ENCODE data around the gene TMEM69.

TMEM69 gene

GRCh38 chr1:45647248-45648021 is 40.5 kb upstream of the TMEM69 start:
- Histone ChIP-seq H3K9me3 (ENCODE audit: control insufficient read depth, insufficient read depth, low read depth, low read length) (no peaks in the 10 kb centered on the region), H3K4me3 (ENCODE audit: low read depth, low read length) (no peak overlapping the region), H3K4me1 (ENCODE audit: control insufficient read depth, insufficient read depth, low read length) (no peaks in the 10 kb centered on the region), H3K27ac (ENCODE audit: extremely low read depth, low read depth, low read length) (no peak overlapping the region), H3K36me3 (ENCODE audit: control insufficient read depth in 2 of 2, insufficient read depth in 1 of 2, low read length in 2 of 2) (peaks cover 2 to 67% of the 10 kb centered on the region in 2 experiments; a peak in 1 of 3 replicates)
- ChIA-PET POLR2A (interaction anchor here (0.7 kb wide), 1 partner anchor 27 kb away, joined by 4 read pairs; no protein-coding TSS in a partner anchor), CTCF (interaction anchor here (0.7 kb wide), 1 partner anchor 134 kb away, joined by 3 read pairs; no protein-coding TSS in a partner anchor)
- TF ChIP-seq GLI4 (tag by site-specific recombination; IDR thresholded peaks at IDR 0.05) (no peak), ZNF112 (tag by site-specific recombination; IDR thresholded peaks at IDR 0.05) (no peak), ZNF549 (tag by site-specific recombination; IDR thresholded peaks at IDR 0.05) (no peak), ZNF174 (tag by site-specific recombination; IDR thresholded peaks at IDR 0.05) (no peak), ZNF501 (tag by site-specific recombination; IDR thresholded peaks at IDR 0.05) (no peak), ZNF202 (tag by site-specific recombination; IDR thresholded peaks at IDR 0.05; ENCODE audit: borderline replicate concordance) (no peak), ZNF701 (tag by site-specific recombination; IDR thresholded peaks at IDR 0.05) (no peak), ZNF658 (tag by site-specific recombination; IDR thresholded peaks at IDR 0.05) (no peak), TRIM28 (IDR thresholded peaks at IDR 0.05; ENCODE audit: borderline replicate concordance, low read length) (no peak)

DNA sequence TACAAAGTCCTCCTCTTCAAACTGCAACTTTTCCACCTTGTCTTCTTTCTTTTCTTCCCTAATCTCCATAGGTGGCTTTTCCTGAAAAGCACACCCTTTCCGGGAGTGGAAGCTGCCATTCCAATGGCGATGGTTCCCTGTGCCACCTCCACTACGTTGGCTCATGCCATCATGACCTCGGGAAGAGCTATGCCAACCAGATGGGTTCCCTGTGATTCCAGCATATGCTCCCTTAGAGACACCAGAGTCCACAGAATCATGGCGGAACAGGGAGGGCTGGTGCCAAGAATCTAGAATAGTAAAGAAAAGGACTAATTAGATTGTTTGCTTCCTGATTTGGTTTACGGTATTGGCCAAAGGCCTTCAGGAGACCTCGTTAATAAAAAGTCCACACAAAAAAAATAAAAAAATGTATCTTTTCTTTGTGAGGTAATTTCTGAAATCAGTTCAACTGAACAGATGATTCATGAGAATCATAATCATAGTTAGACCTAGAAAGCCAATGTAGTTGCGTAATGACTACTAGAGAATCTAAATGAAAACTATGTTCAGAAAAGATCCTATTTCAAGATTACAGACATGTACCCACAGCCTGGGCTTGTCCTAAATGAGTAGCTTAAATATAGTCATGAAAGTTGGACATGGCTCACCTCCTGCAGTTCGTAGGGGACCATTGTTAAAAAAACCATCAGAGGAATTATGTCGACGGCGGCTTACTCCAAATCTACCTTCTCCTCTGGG is 33.3 kb upstream of the TMEM69 start:
- H3K27ac ChIP-seq (ENCODE audit: extremely low read depth, low read depth, low read length), result no peak overlapping the region
- no peak for TF ChIP-seq ZBTB48 (tag by site-specific recombination; IDR thresholded peaks at IDR 0.05)
- no peak for TF ChIP-seq ZSCAN23 (tag by site-specific recombination; IDR thresholded peaks at IDR 0.05)
- TF ChIP-seq ZNF157 (tag by site-specific recombination; IDR thresholded peaks at IDR 0.05), result no peak
- TF ChIP-seq TRIM28 (IDR thresholded peaks at IDR 0.05; ENCODE audit: borderline replicate concordance, low read length), result no peak
- TF ChIP-seq ZNF529 (tag by site-specific recombination; IDR thresholded peaks at IDR 0.05; ENCODE audit: insufficient replicate concordance), result no peak
- no peak for TF ChIP-seq ZNF792 (tag by site-specific recombination; IDR thresholded peaks at IDR 0.05)
- TF ChIP-seq ZNF837 (tag by site-specific recombination; IDR thresholded peaks at IDR 0.05), result no peak
- no peak for TF ChIP-seq TCF7L2 (IDR thresholded peaks at IDR 0.05; ENCODE audit: borderline replicate concordance, low read depth, low read length)
- TF ChIP-seq ZBTB6 (tag by site-specific recombination; IDR thresholded peaks at IDR 0.05), result no peak
- no peak for TF ChIP-seq KLF1 (tag by site-specific recombination; IDR thresholded peaks at IDR 0.05)
- no peak for TF ChIP-seq KLF8 (tag by site-specific recombination; IDR thresholded peaks at IDR 0.05)
- TF ChIP-seq, protein P1, sequence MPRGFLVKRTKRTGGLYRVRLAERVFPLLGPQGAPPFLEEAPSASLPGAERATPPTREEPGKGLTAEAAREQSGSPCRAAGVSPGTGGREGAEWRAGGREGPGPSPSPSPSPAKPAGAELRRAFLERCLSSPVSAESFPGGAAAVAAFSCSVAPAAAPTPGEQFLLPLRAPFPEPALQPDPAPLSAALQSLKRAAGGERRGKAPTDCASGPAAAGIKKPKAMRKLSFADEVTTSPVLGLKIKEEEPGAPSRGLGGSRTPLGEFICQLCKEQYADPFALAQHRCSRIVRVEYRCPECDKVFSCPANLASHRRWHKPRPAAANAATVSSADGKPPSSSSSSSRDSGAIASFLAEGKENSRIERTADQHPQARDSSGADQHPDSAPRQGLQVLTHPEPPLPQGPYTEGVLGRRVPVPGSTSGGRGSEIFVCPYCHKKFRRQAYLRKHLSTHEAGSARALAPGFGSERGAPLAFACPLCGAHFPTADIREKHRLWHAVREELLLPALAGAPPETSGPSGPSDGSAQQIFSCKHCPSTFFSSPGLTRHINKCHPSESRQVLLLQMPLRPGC (tag by site-specific recombination; IDR thresholded peaks at IDR 0.05), result no peak
- H3K4me3 ChIP-seq (ENCODE audit: low read depth, low read length), result no peak overlapping the region
- CTCF ChIA-PET, result interaction anchor here (0.6 to 1.8 kb wide), 3 partner anchors 10 to 188 kb away, joined by 5 to 7 read pairs (median 7); no protein-coding TSS in a partner anchor
- H3K9me3 ChIP-seq (ENCODE audit: control insufficient read depth, insufficient read depth, low read depth, low read length), result no peaks in the 10 kb centered on the region
- H3K36me3 ChIP-seq (ENCODE audit: control insufficient read depth in 2 of 2, insufficient read depth in 1 of 2, low read length in 2 of 2), result peaks cover 56 to 98% of the 10 kb centered on the region in 2 experiments
- H3K4me1 ChIP-seq (ENCODE audit: control insufficient read depth, insufficient read depth, low read length), result no peaks in the 10 kb centered on the region
- POLR2A ChIA-PET, result no interaction called here
